Activated effector memory CD4-positive, alpha-beta T cell treated with anti-CD3 and anti-CD28 coated beads, Interleukin-2, amount 50 U/mL, for 16 hours (primary cell): ENCODE results near the gene CAMTA2.

Source experiments
- DNase-seq: peaks from one replicate; pipeline ENCODE4 v3.0.0-alpha.2; 2020

CAMTA2 gene

DNA sequence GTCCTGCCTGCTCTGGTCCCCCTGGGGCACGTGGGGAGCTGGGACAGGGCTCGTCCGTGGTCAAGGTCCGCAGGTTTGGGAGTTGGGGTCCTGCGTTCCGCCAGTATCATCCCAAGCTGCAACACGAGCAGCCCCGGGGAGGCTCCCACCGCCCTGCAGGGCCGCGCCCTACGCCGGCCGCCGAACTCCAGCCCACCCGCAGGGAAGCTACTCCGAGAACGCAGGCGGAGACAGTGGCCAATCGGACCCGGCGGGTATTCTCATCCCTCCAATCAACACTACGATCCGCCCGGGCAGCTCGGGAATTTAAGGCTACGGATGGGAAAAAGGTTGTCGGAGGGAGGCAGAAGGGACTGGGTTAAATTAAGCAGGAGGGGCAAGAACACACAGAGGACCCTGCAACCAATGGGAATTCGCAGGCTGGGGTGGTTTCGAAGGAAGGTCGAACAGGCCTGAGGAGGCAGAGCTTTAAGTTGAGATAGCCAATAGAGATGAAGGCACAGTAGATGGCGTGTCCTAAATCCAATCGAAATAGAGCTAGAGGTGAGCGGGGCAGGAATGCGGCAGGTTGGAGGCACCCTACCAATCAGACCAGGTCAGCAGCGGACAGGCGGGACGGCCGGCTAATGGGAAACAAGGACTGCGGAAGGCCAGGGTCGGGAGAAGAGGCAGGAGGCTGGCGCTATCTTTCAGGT is 20.5 kb downstream of the CAMTA2 start:
- peak; percentile 97 for DNase-seq

- DNase-seq = no peak
These were observed 22.0 kb downstream of the CAMTA2 start for GRCh38 chr17:4965311-4965986.

DNA sequence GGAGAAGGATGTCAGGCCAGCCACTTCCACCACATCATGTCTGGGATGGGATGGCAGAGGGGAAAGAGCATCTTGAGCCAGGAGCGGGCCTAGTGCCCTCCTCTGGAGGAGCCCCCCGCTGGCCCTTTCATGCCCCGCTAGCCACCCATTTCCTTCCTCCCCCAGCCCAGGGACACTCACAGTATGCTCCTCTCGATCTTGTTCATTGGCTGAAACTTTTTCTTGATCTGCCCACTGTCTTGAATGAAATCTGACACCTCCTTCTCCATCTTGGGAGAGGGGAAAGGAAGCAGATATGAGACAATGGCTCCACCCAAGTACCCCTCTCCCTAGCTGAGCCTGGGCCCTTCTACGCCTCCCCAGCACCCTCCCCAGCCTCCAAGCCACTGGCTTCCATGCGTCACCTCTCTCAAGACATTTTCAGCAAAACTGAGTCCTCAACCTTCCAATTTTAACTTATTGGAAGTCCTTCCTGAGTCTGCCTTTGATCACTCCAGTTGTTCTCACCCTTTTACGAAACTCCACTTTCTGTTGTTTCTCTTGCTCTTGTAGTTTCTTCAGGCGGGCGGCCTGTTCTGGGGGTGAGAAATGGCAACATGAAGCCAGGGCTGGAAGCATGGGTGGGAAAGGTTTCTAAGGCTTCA is 27.1 kb downstream of the CAMTA2 start:
- DNase-seq = no peak

GRCh38 chr17:4959261-4959965 is 28.1 kb downstream of the CAMTA2 start:
- DNase-seq = no peak

GRCh38 chr17:4958102-4958501 is 29.4 kb downstream of the CAMTA2 start:
- no peak for DNase-seq

DNA sequence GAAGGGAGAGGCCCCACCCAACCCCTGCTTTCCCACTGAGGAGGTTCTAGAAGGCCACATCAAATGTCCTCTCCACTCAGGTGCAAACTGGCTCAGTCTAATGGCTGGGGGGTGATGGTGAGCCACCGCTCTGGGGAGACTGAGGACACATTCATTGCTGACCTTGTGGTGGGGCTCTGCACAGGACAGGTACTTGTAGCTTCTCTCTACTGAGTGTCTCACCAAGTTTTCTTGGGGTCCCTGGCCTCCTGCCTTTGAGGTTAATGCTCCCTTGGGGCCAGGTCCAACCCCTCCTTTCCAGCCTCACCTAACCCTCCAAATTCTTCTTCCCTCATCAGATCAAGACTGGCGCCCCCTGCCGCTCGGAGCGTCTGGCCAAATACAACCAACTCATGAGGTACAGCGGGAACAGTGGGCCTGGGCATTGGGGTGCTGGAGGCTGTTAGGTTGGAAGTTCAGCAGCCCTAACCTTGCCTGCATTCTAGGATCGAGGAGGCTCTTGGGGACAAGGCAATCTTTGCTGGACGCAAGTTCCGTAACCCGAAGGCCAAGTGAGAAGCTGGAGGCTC is 30.9 kb downstream of the CAMTA2 start:
- peak; percentile 81 for DNase-seq

DNA sequence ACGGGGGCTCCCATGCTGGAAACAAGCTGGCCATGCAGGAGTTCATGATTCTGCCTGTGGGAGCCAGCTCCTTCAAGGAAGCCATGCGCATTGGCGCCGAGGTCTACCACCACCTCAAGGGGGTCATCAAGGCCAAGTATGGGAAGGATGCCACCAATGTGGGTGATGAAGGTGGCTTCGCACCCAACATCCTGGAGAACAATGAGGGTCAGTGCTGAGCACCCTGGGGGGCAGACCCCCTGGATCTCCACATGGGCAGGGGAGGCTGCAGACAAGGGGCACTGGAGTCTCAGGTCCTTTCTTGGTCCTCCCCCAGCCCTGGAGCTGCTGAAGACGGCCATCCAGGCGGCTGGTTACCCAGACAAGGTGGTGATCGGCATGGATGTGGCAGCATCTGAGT is 32.4 kb downstream of the CAMTA2 start:
- DNase-seq = no peak

GRCh38 chr17:4953451-4953961 is 34.0 kb downstream of the CAMTA2 start:
- DNase-seq = no peak

DNA sequence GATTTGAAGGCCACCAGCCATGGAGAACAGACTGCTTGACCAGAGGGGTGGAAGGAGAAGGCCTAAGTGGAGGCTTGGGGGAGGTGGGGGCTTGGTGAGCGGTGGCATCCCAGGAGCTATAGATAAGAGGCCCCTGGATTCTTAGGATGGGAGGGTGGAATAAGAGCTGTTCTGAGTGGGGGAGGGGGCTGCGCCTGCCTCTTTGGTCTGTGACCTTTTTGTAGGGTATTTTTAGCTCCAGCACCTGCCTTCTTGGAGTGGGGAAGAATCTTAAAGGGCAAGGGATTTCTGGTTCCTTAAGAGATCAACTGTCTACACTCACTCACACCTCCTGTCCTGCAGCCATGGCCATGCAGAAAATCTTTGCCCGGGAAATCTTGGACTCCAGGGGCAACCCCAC is 36.0 kb downstream of the CAMTA2 start:
- no peak for DNase-seq

DNA sequence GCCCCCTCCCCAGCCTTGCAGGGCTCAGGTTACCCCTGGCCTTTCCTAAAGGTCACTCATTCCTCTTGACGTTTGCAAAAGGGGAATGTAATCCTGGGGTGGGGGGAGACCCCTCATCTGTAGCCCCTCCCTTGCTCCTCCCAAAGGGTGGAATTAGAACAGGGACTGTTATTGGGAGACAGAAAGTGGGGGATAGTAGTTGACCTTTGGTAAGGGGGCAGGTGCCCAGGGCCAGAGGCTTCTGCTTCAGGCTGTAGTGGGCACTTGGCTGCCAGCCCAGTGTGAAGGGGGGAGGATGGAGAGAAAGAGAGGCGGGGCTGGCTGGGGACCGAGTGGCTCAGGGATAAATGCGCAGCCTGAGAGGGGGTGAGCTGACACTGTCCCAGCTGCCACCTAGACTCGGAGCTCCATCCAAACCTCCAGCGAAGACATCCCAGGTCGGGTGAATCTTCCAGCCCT is 36.7 kb downstream of the CAMTA2 start, which contains the start of gene ENO3:
ENO3 (plus strand) TSS at position 374 of the 459 bp plus-strand sequence. CDS start 711 bp downstream, outside the sequence.
- peak; percentile 62 for DNase-seq

GRCh38 chr17:4950075-4950745 is 37.3 kb downstream of the CAMTA2 start:
- peak; percentile 79 for DNase-seq

DNA sequence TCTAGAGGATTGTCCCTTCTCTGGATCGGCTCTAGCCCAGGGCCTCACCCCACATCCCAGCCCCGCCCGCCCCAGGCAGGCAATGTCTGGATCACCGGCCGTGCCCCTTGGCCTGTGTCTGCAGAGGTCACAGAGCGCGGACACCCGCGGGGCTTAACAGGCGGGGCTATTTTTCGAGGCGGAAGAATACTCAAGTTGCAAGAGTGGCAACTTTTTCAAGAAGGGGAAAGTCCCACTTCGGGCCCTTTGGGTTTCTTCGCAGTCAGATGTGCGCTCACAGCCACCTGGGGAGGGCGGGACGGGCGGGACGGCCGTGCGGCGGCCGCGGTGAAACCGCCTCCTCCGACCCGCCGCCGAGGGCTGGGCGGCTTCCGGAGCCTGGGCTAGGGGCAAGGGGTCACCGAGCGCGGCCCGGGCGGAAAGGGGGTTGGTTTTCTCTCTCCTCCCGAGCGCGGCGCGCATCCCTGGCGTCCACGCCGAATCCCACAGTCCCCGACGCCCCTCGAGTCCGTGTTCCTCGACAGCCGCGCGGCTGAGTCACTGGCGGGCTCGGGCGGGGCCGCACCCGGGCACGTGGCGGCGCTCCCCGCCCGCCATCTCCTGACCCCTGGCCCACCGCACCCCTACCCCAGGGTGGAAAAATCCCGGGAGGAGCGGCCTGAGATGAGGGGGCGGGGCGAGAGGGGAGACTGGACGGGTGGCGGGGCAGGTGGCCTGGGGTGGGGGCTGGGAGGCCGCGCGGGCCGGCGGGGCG is 38.0 kb downstream of the CAMTA2 start:
- peak; percentile 89 for DNase-seq

DNA sequence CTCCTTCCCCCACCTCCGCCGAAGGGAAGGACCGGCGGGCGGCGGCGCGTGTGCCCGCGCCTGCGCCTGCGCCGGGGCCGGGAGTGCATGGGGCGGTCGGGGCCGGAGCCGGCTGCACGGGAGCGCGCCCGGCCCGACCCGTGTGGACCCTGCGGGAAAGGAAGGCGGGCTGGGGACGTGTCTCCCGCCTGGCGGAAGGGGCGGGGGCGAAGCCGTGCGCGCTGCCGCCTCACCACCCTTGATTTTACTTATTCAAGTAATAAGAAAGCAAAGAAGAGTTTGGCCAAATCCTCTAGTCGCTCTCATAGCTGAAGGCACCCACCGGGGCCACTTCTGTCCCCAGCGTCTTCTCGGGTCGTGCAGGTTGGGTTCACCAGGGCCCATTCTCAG is 38.5 kb downstream of the CAMTA2 start:
- peak; percentile 90 for DNase-seq

DNA sequence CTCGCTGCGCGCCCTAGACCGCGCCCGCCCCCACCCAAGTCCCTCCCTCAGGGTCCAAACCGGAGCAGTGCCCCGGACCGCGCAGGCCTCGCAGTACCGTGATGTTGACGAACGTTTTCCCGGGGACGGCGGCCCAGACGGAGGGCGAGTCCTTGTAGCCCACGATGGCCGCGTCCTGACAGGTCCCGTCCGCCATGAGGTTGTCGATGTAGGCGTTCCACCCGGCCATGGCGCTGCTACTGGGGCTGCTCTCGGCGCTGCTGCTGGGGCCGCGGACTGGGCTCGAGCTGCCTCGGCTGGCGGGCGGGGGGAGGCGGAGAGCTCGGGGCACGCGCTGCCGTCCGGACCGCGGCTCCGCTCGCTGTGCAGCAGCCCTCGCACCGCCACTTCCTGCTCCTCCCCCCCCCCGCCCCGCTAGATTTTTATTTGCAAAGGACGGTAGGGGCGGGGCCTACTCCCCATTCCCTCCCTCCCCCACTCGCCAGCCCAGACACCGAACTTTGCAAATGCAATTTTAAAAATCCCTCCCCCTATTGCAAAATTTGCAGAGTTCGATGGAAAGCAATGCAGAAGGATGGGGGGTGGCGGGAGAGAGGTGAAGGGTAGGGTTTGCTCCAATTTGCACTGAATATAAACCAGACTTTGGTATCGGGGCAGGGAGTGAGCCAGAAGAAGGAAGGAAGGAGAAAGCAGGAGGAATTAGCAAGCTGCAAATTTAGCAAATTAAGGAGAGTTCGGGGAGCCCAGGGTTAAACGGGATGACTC is 39.1 kb downstream of the CAMTA2 start, which contains the start of gene PFN1:
PFN1 (minus strand) TSS at position 365 of the 765 bp plus-strand sequence; CDS start at position 229, 136 bp downstream.
- peak; percentile 96 for DNase-seq

DNA sequence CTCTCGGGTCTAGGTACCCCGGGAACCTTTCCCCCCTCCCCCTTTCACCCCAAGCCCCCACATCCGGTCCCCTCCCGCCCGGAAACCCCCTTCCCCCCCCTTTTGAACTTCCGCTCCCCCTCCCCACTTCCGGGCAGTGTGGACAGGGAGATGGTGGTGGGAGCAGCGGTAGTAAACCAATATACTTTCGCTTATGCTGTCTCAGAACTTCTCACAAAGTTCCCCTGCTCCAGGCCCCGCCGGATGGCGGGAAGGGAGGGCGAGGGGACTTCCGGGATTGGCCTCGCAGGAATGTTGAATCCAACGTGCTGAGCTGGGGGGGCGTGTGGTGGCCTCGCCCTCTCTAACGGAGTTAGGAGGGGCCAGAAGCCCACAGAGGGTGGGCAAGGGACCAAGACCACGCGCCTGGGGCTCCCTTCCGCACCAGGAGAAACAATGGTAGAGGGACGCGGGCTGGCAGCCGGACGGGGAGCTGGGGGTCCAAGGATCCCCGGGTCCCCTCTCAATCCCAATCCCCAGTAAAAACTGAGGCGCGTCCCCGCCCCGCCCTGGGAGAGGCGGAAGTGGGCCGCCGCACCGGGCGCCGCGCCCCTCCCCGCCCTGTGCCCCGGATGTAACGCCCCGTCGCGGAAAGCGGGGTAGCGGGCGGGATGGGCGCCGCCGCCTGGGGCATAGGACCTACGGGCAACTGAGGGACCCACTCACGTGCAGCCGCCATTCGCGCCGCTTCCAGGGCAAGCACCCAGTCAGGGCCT is 39.9 kb downstream of the CAMTA2 start:
- DNase-seq = peak; percentile 90

GRCh38 chr17:4947010-4947410 is 40.5 kb downstream of the CAMTA2 start:
- DNase-seq = no peak

DNA sequence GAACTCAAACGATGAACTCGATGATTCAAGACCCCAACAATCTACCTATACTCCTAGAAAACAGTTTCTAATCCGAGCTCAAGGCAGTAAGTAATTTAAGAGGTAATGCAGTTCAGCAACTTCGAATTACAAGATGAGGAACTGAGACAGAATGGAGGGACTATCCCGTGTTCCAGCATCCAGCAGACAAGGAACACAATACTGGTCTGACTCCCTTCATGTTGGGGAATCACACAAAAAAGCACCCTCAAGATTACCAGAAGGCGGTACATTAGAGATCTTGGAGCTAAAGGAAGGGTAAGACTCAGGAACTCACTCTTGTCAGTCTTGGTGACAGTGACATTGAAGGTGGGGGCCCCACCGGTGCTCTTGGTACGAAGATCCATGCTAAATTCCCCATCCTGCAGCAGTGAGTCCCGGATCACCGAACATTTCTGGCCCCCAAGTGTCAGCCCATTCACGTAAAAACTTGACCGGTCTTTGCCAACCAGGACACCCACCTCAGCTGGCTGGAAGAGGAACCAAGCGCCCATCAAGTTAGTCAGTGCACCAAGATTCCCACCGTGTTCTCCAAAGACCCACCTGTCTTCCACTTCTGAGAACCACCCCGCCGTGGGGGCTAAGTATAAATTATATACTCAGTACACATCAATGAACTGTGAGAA is 41.0 kb downstream of the CAMTA2 start:
- peak; percentile 64 for DNase-seq

DNA sequence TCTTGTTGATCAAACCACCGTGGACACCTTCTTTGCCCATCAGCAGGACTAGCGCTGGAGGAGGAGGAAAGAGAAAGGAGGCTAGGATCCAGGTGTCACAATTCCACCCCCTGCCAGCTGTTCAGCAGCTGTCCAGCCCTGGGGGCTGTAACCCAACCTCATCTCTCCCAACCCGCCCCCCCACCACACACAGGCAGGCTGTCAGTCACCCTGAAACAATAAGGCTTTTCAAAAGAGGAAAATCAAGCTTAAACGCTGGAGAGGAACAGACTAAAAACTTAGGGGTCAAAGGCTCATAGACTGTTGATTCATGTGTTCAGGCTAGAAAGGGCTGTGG is 41.6 kb downstream of the CAMTA2 start:
- no peak for DNase-seq
